OCI-M2 (cell line): ENCODE results near the gene RAB5B.
A peak's percentile ranks its signal among the peaks of the same experiment; 100 is the strongest.
"Not testable (repeated sequence)": the region's sequence is repeated elsewhere in the genome, so short reads cannot be mapped to it uniquely, and the experiment has no call there.

Experiments
- DNase-seq: peaks from one replicate; lab custom pipeline; 2025; ENCODE audit not compliant: unreplicated experiment; lab: John Stamatoyannopoulos, UW

RAB5B gene

DNA sequence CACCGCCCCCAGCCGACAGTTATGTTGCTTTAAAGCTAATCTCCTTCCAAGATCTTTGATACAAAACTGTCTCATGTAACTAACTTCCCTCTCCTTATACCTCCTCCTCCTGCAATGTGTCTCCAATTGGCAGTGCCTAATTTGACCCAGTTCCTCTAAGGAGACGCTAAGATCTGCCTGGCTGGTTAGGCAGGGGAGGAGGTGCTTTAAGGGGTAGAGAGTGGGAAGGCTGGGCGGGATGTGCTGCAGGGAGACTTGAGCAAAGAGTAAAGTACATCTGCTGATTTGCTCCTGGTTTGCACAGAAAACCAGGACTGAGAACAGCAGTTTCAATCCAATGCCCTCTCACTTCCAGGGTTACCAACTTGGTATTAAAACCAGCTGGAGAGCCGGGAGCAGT lies 39.6 kb downstream of the RAB5B start:
- no peak for DNase-seq

DNA sequence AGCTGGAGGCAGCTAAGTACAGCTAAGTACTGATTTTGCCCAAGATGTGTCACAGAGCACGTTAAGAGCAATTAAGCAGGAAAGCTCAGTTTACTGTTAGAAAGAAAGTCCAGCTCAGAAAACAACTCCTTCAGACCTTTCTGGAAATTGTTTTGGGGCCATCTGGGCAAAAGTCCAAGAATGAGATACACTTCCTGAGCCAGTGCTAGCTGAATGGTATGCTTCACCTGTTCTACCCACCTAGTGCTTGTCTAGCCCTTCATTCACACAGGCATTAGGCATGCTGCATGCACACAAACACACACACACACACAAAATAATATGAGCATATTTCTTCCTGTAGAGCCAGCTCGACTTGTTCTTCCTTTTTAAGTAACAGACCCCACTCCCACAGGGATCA lies 40.3 kb downstream of the RAB5B start:
- DNase-seq = no peak

DNA sequence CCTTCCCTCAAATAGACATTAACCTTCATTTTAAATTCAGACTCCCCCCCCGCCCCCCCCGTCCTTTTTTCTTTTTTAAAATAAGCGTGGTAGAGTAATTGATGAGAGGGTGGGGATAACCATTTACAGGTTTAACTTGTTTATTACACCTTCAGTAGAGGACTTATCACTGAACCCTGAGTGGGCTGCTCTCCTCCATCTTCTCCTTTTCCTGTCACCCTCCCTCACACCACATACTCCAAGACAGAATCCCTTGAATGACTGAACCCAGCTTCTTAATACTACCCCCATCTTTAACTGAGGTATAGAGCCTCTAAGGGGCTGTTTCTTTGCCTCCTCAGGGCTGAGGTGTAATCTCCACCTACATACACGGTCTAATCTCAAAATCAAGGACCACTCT lies 43.3 kb downstream of the RAB5B start:
- no peak for DNase-seq

DNA sequence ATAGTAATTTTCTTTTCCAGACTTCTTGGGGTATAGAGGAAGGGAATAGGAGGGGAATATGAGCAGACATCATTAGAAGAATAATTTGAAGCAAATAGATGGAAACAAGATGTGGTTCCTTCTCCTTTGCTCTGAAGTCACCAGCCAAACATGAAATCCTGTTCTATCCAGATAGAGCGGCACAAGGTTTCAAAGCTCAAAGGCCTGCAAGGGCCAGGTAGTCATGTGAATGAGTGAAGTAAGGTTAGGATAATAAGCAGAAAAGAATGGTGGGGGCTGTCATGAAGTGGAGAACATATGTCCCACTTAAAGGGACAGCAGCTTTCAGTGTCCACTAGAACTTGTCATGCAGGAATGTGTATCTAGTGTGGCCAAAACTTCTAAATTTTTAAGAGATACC lies 44.5 kb downstream of the RAB5B start:
- no peak for DNase-seq

DNA sequence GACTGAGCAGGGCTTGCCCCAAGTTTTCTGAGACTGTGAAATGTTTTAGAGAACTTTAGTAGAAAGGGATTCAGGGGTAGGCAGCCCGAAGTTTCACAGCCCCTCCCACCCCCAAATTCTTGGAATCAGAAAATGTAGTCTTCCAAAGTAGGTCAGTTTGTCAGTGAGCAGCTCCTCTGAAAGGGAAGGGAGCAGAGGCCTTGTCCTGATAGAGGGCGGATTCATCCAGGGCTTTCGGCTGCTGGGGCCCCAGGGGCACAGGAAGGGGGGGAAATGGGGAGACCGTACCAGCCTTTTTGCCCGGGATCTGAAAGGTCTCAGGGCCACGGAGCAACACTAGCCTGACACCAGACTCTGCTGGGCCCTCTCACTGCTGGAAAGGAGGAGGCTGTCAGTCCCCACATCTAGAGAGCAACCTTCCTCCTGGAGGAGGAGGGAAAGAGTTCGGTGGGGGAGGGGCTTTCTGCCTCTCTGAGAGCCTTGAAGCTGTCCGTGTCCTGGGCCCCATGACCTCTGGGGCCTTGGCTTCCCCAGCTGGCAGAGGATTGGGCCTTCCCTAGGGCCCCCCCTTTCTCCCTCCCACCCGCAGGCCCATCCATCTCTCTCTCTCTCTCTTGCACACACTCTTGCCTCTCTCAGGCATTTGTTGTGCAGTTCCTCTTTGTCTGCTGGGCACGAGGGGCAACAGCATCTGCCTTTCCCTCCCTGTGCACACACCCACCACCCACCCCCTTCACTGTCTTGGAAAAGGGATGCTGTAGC lies 46.7 kb downstream of the RAB5B start, which contains the start of gene IKZF4:
Gene IKZF4, plus strand, starts transcription at position 621 of the 762 bp plus-strand sequence. CDS start 451 bp downstream, outside the sequence.
- DNase-seq = no peak

DNA sequence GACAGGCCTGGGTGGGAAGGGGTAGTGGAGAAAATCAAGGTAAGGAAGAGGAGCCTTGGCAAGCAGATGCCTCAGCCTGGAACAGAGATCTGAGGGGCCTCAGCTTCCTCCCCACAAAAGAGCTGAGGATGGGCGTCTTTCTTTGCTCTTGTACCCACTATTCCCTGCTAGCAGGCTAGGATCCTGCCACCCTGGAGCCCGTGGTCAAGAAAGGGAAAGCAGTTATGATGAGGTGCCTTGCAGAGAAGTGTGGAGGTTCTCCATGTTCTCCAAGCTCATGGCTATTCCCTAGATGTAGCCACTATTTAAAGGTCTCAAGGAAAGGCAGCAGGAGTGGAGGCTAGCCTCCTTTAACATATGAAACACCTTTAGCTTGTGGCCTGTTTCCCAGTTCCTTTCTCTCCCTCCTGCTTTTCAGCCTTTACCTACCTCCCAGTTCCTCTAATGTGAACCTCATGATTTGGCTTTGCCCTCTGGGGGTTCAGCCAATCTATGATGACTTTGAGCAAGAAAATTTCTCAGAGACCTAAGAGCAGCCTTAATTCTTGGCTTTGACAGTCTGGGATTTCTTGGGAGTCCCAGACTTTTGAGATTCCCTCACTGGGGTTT lies 48.1 kb downstream of the RAB5B start:
- DNase-seq = no peak

DNA sequence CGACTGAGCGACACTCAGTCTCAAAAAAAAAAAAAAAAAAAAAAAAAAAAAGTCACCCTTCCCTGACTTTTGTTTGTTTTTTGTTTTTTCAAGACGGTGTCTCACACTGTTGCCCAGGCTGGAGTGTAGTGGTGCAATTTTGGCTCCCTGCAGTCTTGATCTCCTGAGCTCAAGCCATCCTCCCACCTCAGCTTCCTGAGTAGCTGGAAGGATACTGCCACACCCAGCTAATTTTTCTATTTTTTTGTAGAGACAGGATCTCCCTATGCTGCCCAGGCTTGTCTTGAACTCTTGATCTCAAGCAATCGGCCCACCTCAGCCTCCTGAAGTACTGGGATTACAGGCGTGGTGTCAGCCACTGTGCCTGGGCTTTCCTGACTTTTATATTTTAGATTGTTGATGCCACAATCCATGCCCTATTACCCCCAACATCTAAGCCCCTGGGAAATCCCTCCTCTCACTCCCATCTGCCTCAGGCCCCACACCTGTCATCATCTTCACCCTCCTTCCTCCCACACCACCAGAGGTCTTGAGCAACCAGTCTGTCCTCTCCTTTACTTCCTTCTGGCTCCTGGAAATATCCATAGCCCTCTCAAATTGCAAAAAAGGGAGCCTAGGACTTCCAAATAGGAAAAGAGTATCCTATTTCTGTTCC lies 54.8 kb downstream of the RAB5B start:
- DNase-seq = no peak

DNA sequence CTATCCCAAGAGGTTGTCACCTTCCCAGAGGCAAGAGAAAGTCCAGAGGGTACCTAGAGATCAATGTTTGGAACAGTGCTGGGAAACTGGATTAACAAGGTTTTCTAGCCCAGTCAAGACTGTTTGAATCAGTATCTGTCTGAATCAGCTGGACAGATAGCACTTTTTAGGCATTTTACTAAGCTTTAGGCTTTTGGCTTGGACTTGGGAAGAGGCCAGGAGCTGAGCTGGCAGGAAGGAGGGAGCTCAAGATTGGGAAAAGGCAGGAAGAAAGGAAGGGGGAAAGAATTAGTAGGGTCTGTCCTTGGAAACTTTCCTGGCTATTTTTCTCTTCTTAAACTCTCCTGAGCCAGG lies 55.3 kb downstream of the RAB5B start:
- DNase-seq = no peak

DNA sequence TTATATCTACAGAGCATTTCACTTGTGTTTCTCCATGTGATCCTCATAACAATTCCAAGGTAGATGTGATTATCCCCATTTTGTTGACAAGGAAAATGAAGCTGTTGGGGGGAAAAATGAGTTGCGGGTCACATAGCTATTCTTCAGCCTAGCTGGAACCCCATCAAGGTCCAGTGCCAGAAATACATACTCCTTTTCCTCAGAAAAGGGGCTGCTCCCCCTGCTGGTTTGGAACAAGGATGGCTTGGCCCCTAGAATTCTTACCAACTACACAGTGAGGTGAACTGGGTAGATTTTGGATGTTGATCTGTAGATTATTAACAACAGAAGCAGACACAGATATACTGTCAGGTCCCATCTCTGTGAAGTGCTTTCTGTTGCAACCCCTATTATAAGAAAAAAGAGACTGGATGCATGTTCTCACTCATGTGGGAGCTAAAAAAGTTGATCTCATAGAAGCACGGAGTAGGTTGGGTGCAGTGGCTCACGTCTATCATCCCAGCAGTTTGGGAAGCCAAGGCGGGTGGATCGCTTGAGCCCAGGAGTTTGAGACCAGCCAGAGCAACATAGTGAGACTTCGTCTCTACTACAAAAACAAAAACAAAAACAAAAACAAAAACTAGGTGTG lies 55.9 kb downstream of the RAB5B start:
- no peak for DNase-seq

DNA sequence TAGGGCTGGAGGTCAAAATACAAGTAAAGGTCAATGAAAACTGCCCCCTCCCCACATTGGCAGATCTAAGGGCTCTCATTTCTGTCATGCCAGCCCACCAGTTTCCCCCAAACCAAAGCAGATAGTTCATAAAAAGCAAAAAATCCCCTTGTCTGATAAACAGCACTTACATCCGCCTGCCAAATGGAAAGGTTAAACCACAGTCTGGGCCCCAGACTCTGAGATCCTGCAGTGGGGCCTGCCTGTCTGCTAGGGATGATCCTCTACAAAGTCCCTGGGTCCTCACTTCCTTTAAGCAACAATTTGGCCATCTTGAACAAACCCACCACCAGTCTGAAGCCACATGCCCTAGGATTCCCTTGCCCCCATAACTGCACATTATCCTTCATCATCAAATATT lies 58.1 kb downstream of the RAB5B start:
- DNase-seq = no peak

DNA sequence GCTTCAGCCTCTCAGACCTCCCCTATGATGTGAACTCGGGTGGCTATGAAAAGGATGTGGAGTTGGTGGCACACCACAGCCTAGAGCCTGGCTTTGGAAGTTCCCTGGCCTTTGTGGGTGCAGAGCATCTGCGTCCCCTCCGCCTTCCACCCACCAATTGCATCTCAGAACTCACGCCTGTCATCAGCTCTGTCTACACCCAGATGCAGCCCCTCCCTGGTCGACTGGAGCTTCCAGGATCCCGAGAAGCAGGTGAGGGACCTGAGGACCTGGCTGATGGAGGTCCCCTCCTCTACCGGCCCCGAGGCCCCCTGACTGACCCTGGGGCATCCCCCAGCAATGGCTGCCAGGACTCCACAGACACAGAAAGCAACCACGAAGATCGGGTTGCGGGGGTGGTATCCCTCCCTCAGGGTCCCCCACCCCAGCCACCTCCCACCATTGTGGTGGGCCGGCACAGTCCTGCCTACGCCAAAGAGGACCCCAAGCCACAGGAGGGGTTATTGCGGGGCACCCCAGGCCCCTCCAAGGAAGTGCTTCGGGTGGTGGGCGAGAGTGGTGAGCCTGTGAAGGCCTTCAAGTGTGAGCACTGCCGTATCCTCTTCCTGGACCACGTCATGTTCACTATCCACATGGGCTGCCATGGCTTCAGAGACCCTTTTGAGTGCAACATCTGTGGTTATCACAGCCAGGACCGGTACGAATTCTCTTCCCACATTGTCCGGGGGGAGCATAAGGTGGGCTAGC lies 60.9 kb downstream of the RAB5B start:
- DNase-seq = no peak

DNA sequence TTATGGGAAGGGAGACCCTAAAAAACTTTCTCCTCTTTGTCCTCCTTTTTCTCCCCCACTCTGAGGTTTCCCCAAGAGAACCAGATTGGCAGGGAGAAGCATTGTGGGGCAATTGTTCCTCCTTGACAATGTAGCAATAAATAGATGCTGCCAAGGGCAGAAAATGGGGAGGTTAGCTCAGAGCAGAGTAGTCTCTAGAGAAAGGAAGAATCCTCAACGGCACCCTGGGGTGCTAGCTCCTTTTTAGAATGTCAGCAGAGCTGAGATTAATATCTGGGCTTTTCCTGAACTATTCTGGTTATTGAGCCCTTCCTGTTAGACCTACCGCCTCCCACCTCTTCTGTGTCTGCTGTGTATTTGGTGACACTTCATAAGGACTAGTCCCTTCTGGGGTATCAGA lies 63.3 kb downstream of the RAB5B start:
- DNase-seq = no peak

DNA sequence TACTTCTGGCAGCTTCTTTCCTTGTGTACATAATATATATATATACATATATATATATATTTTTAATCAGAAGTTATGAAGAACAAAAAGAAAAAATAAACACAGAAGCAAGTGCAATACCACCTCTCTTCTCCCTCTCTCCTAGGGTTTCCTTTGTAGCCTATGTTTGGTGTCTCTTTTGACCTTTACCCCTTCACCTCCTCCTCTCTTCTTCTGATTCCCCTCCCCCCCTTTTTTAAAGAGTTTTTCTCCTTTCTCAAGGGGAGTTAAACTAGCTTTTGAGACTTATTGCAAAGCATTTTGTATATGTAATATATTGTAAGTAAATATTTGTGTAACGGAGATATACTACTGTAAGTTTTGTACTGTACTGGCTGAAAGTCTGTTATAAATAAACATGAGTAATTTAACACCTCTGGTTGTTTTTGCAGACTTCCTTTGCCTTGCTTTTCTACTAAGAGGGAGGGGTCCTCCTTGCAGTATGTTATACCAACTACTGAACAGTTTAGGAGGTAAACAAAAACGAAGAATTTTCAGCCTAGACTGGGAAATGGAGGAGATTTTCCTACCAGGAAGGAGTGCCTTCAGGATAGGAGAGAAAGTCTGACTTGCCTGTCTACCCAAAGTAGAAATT lies 64.3 kb downstream of the RAB5B start:
- no peak for DNase-seq

DNA sequence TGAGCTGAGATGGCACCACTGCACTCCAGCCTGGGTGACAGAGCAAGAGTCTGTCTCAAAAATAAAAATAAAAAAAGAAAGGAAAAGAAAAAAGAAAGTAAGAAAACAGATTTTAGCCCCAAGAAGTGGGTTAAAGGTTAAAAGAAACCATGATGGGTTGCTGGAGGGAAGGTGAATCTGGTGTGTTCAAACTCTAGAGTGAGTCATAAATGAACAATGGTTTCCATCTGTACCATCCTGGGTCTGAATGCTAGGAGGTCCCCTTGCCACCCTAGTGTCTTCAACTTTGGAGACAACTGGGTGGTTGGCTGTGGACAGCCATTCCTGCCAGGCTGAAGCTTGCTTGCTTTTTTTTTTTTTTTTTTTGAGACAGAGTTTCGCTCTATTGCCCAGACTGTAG lies 66.3 kb downstream of the RAB5B start:
- no peak for DNase-seq

DNA sequence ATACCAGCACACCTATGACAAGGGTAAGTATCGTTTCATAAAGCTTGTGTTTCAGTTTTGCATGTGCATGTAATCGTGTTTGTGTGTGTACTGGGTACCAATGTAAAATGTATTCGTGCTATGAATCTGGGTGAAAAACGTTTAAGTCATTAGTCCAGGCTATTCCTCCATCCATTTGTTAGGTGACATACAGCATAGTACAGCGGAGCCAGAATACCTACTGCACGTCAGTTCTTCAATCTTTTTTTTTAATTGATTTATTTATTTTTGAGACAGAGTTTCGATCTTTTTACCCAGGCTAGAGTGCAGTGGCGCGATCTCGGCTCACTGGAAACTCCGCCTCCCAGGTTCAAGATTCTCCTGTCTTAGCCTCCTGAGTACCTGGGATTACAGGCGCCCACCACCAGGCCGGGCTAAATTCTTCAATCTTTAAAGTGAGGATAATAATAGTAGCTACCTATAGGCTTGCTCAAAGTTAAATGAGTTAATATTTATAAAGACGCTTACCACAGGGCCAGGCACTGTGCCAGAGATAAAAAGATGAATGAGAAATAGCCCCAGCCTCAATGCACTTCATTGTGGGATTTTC lies 67.2 kb downstream of the RAB5B start:
- no peak for DNase-seq

DNA sequence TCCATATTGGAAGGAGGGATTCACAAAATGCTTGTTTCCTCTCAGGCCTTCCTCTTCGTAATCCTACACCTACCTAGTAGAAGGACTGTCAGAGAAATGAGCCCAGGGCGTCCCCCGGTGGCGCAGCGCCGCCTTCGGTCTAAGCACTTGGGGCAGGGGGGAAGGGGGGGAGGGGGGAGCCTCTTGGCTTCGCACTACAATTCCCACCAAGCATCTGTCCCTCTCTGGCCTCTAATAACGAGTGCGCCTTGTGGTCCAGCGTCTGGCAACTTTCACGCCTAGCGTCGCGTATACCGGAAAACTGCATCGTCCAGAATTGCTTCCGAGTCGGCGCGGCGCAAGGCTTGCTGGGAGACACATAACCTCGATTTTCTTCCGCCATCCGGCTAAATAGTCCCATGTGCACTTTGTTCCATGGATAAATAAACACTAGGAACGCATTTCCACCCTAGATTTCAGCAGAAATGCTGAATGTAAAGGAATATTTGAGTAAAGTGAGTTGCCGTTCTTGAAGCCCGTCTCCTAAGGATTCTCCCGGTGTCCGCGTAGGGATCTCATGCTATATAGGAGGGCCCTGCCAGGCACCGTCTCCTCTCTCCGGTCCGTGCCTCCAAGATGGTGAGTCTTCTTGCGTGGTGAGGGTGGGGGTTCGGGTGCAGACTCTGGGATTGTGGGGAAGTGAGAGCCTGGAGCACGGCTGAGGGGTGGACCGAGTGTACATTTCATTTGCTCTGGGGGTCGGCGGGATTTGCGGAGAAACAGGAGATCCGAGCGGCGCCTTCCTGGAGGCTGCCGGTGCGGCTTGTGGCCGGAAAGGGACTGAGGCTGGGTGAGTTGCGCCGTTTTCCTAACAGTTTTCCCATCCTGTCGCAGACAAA lies 67.9 kb downstream of the RAB5B start, which contains the start of gene RPS26:
Gene RPS26, plus strand, starts transcription at position 367 of the 878 bp plus-strand sequence. Its CDS starts 249 bp downstream, at position 616.
- DNase-seq = peak; percentile 63

DNA sequence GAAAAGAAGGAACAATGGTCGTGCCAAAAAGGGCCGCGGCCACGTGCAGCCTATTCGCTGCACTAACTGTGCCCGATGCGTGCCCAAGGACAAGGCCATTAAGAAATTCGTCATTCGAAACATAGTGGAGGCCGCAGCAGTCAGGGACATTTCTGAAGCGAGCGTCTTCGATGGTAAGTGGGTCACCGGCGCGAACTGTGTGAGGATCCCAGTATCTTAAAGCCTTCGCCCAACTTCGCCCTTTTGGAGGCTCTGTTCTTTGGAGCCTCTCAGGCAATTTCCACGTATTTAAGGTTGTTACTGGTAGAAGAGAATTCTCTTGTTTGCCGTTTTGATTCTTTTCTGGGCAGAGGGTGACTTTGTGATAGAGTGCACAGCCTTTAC lies 68.5 kb downstream of the RAB5B start:
- DNase-seq = not testable (repeated sequence)

DNA sequence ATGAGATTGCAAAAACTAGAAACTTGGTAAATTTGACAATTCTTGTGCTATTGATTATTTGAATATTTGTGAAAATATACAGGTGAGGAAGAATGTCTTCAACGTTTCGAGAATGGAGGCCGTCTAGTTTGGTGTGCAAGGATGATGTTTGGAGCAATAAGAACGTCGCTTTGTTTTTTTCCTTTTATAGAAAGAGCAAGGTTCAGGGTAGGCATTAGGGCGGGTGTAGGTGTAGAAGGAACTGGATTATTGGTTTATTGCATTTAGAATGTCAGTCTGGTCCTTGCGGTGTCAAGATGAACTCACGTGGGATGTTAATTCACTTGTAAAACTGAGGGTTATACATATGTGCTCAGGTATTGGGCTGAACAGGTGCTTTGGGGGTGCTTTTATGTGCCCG lies 69.0 kb downstream of the RAB5B start:
- DNase-seq = no peak
